ENCODE measurements around the gene ELMO1.

Gene ELMO1

DNA sequence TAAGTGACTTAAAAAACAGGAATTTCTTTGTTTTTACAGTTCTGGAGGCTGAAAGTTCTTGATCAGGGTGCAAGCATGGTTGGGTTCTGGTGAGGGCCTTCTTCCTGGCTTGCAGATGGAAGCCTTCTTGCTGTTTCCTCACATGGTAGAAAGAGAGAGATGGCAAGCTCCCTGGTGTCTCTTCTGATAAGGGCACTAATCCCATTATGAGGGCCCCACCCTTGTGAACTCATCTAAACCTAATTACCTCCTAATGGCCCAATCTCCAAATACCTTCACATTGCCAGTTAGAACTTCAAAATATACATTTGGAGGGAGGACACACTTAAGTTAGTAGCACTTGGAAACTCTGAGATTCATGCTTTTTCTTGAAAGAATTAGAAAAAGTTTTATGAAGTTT, 410.0 kb downstream of the ELMO1 start:
- FAIRE-seq, result no peak

DNA sequence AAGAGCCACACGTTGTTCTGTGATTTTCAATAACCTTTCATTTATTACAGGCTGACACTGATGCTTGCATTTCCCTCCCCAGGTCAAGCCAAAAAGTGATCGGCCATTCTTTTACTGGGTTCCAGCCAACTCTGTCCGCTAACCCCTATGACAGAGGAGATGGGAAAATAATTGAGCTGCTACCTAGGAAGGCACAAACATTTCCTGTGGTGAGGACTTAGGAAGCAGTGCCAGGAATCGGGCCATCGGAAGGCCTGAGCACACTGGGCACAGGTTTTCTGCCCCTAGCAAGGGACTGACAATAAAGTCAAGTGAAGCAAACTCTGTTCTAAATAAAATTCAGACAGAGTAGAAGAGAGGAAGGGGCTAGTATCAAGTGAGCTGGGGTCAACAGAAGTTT, 411.4 kb downstream of the ELMO1 start:
- FAIRE-seq, result no peak

DNA sequence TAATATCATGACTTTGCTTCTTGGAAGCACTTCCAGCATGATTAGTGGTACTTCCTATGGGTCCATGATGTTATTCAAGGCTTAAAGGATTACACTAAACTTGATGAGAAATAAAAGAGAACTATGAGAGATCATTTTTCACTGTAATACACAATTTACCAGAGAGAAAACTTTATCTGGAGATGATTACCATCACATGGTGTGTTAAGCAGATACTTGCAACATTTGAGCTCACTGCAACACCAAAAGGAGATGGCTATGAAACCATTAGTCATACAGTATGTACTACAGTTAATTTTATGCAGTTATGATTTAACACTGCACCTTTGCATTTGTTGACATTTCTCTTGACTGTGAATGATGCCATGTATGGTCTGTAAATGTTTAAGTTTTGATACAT, 413.0 kb downstream of the ELMO1 start:
- no peak for FAIRE-seq

GRCh38 chr7:37033141-37033540, 415.5 kb downstream of the ELMO1 start:
- no peak for FAIRE-seq

- no peak for FAIRE-seq
Observed at GRCh38 chr7:37032258-37032601, 416.4 kb downstream of the ELMO1 start.

DNA sequence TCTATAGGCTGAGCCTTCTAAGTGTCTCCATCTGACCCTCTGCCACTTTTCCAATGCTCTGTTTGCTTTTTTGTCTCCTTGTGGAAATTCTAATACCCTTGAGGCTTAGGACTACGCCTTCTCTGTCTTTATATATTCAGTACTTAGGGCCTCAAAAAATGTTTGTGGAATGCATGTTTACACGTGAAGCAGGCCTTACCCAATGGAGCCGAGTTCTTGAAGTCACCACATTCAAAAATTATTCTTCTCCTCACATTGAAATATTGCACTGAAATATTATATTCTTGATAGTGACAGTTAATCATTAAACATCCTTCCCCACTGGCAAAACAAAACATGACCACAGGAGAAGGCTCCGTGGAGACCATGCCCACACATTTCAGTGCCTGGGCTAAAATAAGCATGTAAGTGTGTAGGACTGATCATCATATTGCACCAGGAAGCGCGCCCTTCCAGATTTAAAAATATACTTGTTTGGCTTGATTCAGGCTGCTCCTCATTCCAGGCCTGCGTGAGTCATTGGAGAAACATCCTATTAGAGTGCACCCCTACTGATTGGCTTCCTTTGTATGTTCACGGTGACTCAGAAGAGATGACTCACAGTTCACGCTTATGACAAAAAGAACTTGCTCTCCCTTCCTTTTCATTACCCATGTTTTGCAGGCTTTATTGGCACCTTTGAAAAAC, 416.9 kb downstream of the ELMO1 start:
- FAIRE-seq, result peak; percentile 99

DNA sequence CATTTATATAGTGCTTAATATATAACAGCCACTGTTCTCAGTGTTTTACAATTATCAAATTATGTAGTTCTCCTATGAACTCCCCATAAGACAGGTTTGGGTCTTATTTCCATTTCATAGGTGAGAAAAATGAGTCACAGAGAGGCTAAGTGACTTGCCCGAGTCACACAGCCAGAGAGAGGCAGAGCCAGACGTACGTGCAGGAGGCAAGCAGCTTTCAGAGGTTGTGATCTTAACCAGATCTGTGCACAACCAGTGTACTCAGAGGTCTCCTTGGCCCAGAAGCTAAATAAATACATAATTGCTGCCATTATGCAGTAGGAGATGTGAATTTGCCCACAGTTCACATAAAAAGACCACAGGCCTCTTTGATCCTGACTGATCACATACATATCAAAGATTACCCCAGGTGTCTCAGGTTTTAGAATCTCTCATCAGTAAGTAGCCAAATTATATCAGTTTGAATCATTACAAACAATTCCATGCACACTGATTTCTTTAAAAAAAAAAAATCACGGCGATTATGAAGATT, 419.7 kb downstream of the ELMO1 start:
- no peak for FAIRE-seq

- no peak for FAIRE-seq
Observed at GRCh38 chr7:37027557-37028341, 420.9 kb downstream of the ELMO1 start.

GRCh38 chr7:37027104-37027503, 421.6 kb downstream of the ELMO1 start:
- FAIRE-seq, result no peak

- FAIRE-seq, result no peak
Observed at GRCh38 chr7:37018954-37019353, 429.7 kb downstream of the ELMO1 start.

GRCh38 chr7:37016064-37016878, 432.4 kb downstream of the ELMO1 start:
- FAIRE-seq, result no peak

GRCh38 chr7:37015353-37016034, 433.2 kb downstream of the ELMO1 start:
- FAIRE-seq, result no peak

- FAIRE-seq, result no peak
Observed at GRCh38 chr7:37013771-37014170, 434.9 kb downstream of the ELMO1 start.

DNA sequence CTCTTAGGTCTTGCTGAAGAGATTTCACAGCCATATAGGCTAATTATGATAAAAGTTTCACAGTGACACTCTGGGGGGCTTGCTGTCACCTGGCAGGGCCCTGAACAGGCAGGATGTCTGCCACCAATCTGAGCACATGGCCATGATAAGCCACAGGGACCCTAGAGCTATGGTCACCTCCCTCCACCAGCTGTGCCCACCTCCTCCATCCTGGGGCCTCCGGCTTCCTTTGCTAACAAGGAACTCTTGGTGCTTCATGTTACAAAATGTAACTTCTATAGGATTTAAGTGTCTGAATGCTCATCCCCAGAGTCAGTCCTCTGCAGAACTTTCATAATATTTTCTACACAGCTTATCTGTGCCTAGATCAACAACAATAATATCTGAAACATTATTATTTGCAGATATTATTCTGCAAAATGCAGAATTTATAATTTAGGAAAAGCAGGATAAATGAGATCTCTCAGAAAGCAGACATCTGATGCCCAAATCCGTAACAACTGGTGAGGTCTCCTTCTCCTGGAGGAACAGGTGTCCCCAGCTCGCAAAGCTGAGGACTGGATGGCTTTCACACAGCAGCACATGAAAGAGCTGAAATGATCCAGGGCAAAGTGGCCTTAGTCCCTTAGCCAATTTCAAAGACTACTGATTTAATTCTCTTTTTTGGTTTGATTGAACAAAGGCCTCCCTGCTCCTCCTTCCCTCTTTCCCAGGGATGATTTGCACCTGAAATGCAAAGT, 437.3 kb downstream of the ELMO1 start:
- no peak for FAIRE-seq

DNA sequence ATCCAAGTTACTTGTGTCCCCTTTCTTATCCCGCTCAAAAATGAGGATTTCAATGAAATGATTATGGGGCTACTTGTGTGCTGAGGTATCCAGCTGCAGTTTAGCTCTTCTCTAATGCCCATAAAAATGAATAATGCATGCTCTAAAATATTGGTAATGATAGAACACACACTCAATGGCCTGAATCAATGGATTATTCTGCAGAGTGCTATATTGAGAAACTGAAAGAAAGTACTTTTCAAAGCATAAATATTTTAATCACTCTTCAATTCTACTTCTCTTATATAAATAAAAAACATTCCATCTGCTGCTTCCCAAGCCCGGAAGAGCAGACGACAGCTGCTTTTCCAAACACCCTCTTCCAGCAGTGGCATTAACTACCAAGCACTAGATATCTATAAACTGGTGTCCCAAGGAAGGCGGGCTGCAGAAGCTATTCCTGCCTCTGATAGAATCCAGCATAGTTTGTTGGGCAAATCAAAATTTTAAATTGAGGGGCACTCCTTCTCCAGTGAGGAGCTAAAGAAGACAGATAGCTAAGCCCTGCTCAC, 439.5 kb downstream of the ELMO1 start:
- no peak for FAIRE-seq

DNA sequence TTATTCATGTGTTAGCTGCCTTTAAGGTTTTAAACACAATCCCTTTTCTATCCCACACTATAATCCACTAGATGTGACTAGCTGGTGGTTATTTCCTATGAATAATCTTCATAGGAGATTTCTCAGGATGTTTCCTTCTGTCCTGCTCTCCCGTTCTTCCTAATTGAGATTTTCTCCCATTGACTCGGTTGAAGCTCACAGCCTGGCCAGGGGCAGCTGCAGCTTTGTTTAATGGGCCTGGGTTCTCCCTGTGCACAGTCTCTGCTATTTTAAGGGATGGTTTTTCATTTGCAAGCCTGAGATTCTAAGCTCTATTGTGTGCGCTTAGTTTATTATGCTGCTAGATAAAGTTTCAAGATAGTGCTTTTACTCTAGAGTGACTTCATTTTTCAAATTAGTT, 441.0 kb downstream of the ELMO1 start:
- no peak for FAIRE-seq

GRCh38 chr7:37007268-37007667, 441.4 kb downstream of the ELMO1 start:
- FAIRE-seq, result no peak

GRCh38 chr7:37006764-37007163, 441.9 kb downstream of the ELMO1 start:
- FAIRE-seq, result no peak

DNA sequence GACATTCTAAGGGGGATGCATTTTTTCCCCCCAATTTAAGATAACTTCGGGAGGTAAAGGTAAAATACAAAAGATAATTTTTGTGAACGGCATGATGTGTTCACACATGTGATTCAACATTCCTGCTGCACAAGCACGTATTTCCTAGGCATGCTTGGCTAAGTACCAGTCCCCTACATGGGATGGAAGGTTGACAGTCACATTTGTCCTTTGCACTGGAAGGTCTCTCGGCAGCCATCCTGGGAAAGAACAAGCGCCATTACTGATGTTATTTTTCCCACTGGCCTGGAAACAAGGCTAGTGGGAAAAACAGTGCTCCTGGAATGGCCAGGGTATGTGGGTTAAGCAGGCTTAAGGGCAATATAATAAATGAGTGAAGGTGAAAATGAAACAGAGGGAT, 448.2 kb downstream of the ELMO1 start:
- FAIRE-seq, result no peak

- no peak for FAIRE-seq
Observed at GRCh38 chr7:36999626-37000485, 448.8 kb downstream of the ELMO1 start.

GRCh38 chr7:36995776-36996175, 452.9 kb downstream of the ELMO1 start:
- FAIRE-seq, result no peak
